GM08714 (cell line): Measurements from ENCODE around the gene DNPH1.

Source experiments
- H3K4me3 ChIP-seq: fragments of 200-500 bp; sonication (Bioruptor generic); 2 replicates; pipeline ENCODE4 v1.5.1; 2014; ENCODE audit warnings: mild to moderate bottlenecking, low read length, inconsistent platforms
- ZNF274 ChIP-seq: IDR thresholded peaks from 2 replicates; pipeline ENCODE4 v1.6.1; 2012; ENCODE audit warnings: mild to moderate bottlenecking, low read depth, low read length

Gene DNPH1

GRCh38 chr6:43180058-43180457, 49.2 kb downstream of the DNPH1 start:
- no peak for TF ChIP-seq ZNF274
- H3K4me3 ChIP-seq: no peak overlapping the region

GRCh38 chr6:43178951-43179830, 50.1 kb downstream of the DNPH1 start:
- no peak for TF ChIP-seq ZNF274
- no peak overlapping the region for H3K4me3 ChIP-seq

GRCh38 chr6:43178150-43178549, 51.1 kb downstream of the DNPH1 start:
- no peak for TF ChIP-seq ZNF274
- H3K4me3 ChIP-seq: no peak overlapping the region

GRCh38 chr6:43176423-43176786, 52.9 kb downstream of the DNPH1 start:
- H3K4me3 ChIP-seq: no peak overlapping the region
- no peak for TF ChIP-seq ZNF274

- H3K4me3 ChIP-seq: no peak overlapping the region
- no peak for TF ChIP-seq ZNF274
Measured at GRCh38 chr6:43175676-43176422, 53.4 kb downstream of the DNPH1 start.
